HepG2 (cell line): ENCODE measurements around the gene SH3BGR. TPM values are rescaled to one million over a fixed set of nuclear protein-coding genes. Genes with fewer than 3 reads are reported as not detected.

Experiments
- AHDC1 ChIP-seq: sonication (generic); formaldehyde crosslinking; IDR thresholded peaks from 2 replicates; pipeline ENCODE4 v1.5.1; 2020; ENCODE audit warnings: mild to moderate bottlenecking, missing genetic modification reagents, borderline replicate concordance
- CTCF ChIP-seq: sonication (generic); formaldehyde crosslinking; IDR thresholded peaks from 2 replicates; pipeline ENCODE4 v1.5.0; 2020; ENCODE audit warnings: mild to moderate bottlenecking, missing genetic modification reagents, moderate library complexity
- HES4 ChIP-seq: sonication (generic); formaldehyde crosslinking; IDR thresholded peaks from 2 replicates; pipeline ENCODE4 v1.9.0; 2021; ENCODE audit warnings: mild to moderate bottlenecking, missing genetic modification reagents, borderline replicate concordance
- MEIS1 ChIP-seq: sonication (generic); formaldehyde crosslinking; IDR thresholded peaks from 2 replicates; pipeline ENCODE4 v1.9.0; 2021; ENCODE audit warnings: mild to moderate bottlenecking, missing genetic modification reagents, moderate library complexity, borderline replicate concordance
- MXD1 ChIP-seq: sonication (generic); formaldehyde crosslinking; IDR thresholded peaks from 2 replicates; pipeline ENCODE4 v1.4.0; 2020; ENCODE audit warnings: mild to moderate bottlenecking, missing genetic modification reagents
- RXRB ChIP-seq: IDR thresholded peaks from 2 replicates; pipeline ENCODE4 v1.6.1; 2016; ENCODE audit warnings: borderline replicate concordance, missing genetic modification reagents, missing compliant biosample characterization
- ZNF230 ChIP-seq: sonication (generic); formaldehyde crosslinking; IDR thresholded peaks from 2 replicates; pipeline ENCODE4 v1.4.0; 2020; ENCODE audit warnings: mild to moderate bottlenecking, missing genetic modification reagents
- ZNF331 ChIP-seq: sonication (generic); formaldehyde crosslinking; IDR thresholded peaks from 2 replicates; pipeline ENCODE4 v1.4.0; 2020; ENCODE audit warnings: missing genetic modification reagents
- polyA plus RNA-seq, 8 experiments: library from polyadenylated mRNA; depleted of rRNA in 3 of 8; stranded (reverse) in 7 of 8; unstranded in 1 of 8; fragments of >200 nt; fragmentation: Illumina TruSeq in 4 of 8; extraction: Trizol in 4 of 8; gene quantifications; 2 replicates each; pipeline versions ENCODE4 v1.2.1 to v1.2.3, GENCODE V29; 2011 to 2016; ENCODE audit warnings: low read depth in 4 of 8, missing spikeins in 1 of 8, mixed read lengths in 1 of 8; ENCODE audit not compliant: insufficient read depth in 1 of 8
- total RNA-seq, 5 experiments: library from RNA; depleted of rRNA; stranded (reverse); fragments of >200 nt; fragmentation: Illumina TruSeq; extraction: Trizol; gene quantifications; 2 replicates each; pipeline ENCODE4 v1.2.3, GENCODE V29; 2016; ENCODE audit warnings: low read depth in 1 of 5

SH3BGR gene
- total and polyA plus RNA-seq, 2 of the 13 experiments (the other 11 are each of a cell fraction or from before 2014, with no cell fraction given) = 0.48 TPM; not detected in 1

GRCh38 chr21:39503123-39503762 is 51.5 kb downstream of the SH3BGR start (continued):
- TF ChIP-seq CTCF (CRISPR knock-in tag) (no peak), RXRB (no peak), ZNF331 (CRISPR knock-in tag) (no peak), MEIS1 (CRISPR knock-in tag) (no peak), MXD1 (CRISPR knock-in tag) (no peak), HES4 (no peak), ZNF230 (no peak), AHDC1 (CRISPR knock-in tag) (no peak)
